Measurements from ENCODE around the gene MECP2. TPM values are rescaled to one million over a fixed set of nuclear protein-coding genes. Genes with fewer than 3 reads are reported as not detected.

Gene MECP2
- total RNA-seq, 2 experiments from 2014 or later = 31.2 to 48.6 TPM

DNA sequence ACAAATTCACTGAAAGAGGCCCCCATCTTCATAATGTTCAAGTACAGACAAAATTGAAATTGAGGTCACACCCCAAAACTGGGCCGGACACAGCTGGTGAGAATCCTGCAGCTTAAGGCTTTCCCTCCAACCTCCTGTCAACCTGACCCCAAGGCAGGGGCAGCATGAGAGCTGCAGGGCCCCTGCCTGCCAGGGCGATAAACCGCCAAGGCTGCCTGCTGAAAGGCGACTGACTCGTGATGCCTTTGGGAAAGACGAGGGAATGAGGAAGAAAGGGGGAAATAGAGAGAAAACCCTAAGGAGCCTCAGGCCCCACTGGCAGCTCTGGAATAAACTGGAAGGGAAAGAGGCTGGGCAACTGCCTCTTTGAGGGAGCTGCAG is 70.5 kb downstream of the MECP2 start:
- BruUV-seq (replicated peaks) = no TSS peak
- Histone ChIP-seq H3K27ac (ENCODE audit: low read depth, low read length, poor library complexity, severe bottlenecking) (no peak overlapping the region), H3K9me3 (ENCODE audit: low read length) (no peaks in the 10 kb centered on the region), H3K79me2 (ENCODE audit: insufficient read depth, low read depth, low read length) (no peaks in the 10 kb centered on the region), H3K36me3 (ENCODE audit: insufficient read depth, low read length) (peaks cover 21% of the 10 kb centered on the region), H3K4me3 (ENCODE audit: low read depth, low read length, poor library complexity, severe bottlenecking) (no peak overlapping the region), H3K9me2 (ENCODE audit: insufficient read depth, low read length) (no peaks in the 10 kb centered on the region), H3K4me2 (ENCODE audit: low read length) (no peak overlapping the region), H2AFZ (ENCODE audit: low read length) (no peak overlapping the region), H4K20me1 (ENCODE audit: insufficient read depth, low read length) (no peaks in the 10 kb centered on the region), H3K4me1 (ENCODE audit: insufficient read depth, low read length, poor library complexity, severe bottlenecking) (peaks cover 8% of the 10 kb centered on the region)
- ChIA-PET CTCF (ENCODE audit: unreplicated experiment) (no interaction called here), POLR2A (interaction anchor here (1.2 kb wide), 1 partner anchor 15 kb away, joined by 3 read pairs; no protein-coding TSS in a partner anchor)
- no peak for TF ChIP-seq EZH2phosphoT487 (IDR thresholded peaks at IDR 0.05; ENCODE audit: borderline replicate concordance, low read depth, low read length)
- TF ChIP-seq, protein P1, sequence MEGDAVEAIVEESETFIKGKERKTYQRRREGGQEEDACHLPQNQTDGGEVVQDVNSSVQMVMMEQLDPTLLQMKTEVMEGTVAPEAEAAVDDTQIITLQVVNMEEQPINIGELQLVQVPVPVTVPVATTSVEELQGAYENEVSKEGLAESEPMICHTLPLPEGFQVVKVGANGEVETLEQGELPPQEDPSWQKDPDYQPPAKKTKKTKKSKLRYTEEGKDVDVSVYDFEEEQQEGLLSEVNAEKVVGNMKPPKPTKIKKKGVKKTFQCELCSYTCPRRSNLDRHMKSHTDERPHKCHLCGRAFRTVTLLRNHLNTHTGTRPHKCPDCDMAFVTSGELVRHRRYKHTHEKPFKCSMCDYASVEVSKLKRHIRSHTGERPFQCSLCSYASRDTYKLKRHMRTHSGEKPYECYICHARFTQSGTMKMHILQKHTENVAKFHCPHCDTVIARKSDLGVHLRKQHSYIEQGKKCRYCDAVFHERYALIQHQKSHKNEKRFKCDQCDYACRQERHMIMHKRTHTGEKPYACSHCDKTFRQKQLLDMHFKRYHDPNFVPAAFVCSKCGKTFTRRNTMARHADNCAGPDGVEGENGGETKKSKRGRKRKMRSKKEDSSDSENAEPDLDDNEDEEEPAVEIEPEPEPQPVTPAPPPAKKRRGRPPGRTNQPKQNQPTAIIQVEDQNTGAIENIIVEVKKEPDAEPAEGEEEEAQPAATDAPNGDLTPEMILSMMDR (conservative IDR thresholded peaks at IDR 0.05; ENCODE audit: low read length) = no peak
- no peak for DNase-seq (ENCODE audit: low spot score)
- intact Hi-C loops (cut with micrococcal nuclease; ENCODE audit: unreplicated experiment) = no loop called here

DNA sequence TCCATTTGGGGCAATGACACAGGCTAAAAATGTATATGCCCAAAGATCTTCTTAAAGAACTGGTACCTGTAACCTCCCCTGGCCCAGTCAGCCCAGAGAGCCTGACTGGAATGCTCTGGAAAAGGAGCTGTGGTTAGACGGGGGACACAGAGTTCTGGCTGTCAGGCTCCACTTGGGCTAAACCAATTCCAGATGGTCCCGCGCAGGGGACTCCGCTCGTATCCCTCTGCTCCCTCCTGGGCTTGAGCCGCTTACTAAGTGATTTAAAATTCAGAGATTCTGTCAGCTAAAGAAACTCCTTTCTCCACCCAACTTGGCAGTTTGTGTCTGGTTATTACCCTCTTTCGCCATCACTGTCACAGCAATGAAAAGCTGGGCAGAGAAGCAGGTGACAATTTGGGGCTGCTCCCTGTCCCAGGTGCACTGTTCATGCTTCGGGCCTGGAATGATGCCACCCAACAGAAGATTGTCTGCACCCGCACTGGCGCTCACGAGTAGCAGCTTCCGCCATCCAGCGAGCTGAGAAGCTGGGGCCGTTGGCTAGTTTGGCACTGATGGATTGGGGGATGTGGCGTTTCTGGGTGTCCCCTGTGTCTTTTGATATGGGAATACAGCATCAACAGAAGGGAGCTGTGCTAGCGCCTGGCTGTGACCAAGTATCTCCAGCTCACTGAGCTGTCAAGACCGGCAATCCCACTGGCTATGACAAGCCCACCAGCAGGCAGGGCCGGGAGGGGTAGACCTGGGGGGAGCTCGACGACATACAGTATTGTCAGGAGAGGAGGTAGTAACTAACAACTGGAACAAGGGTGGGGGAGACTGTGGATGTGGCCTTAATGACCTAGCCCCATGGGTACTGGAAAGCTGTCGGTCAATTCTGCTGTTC is 71.1 kb downstream of the MECP2 start:
- ChIA-PET POLR2A (interaction anchor here (0.5 to 0.6 kb wide), 2 partner anchors 456 to 470 kb away, joined by 3 to 7 read pairs; no protein-coding TSS in a partner anchor), CTCF (ENCODE audit: unreplicated experiment) (no interaction called here)
- no peak for TF ChIP-seq EZH2phosphoT487 (IDR thresholded peaks at IDR 0.05; ENCODE audit: borderline replicate concordance, low read depth, low read length)
- TF ChIP-seq, protein P1 (conservative IDR thresholded peaks at IDR 0.05; ENCODE audit: low read length) = no peak
- H2AFZ ChIP-seq (ENCODE audit: low read length) = no peak overlapping the region
- H3K36me3 ChIP-seq (ENCODE audit: insufficient read depth, low read length) = peaks cover 14% of the 10 kb centered on the region
- H3K79me2 ChIP-seq (ENCODE audit: insufficient read depth, low read depth, low read length) = no peaks in the 10 kb centered on the region
- H3K27ac ChIP-seq (ENCODE audit: low read depth, low read length, poor library complexity, severe bottlenecking) = no peak overlapping the region
- BruUV-seq (replicated peaks) = no TSS peak
- intact Hi-C loops (cut with micrococcal nuclease; ENCODE audit: unreplicated experiment) = no loop called here
- H3K4me2 ChIP-seq (ENCODE audit: low read length) = no peak overlapping the region
- no peaks in the 10 kb centered on the region for H4K20me1 ChIP-seq (ENCODE audit: insufficient read depth, low read length)
- no peak overlapping the region for H3K4me3 ChIP-seq (ENCODE audit: low read depth, low read length, poor library complexity, severe bottlenecking)
- H3K9me3 ChIP-seq (ENCODE audit: low read length) = no peaks in the 10 kb centered on the region
- peaks cover 12% of the 10 kb centered on the region for H3K4me1 ChIP-seq (ENCODE audit: insufficient read depth, low read length, poor library complexity, severe bottlenecking)
- DNase-seq (ENCODE audit: low spot score) = no peak
- no peaks in the 10 kb centered on the region for H3K9me2 ChIP-seq (ENCODE audit: insufficient read depth, low read length)

DNA sequence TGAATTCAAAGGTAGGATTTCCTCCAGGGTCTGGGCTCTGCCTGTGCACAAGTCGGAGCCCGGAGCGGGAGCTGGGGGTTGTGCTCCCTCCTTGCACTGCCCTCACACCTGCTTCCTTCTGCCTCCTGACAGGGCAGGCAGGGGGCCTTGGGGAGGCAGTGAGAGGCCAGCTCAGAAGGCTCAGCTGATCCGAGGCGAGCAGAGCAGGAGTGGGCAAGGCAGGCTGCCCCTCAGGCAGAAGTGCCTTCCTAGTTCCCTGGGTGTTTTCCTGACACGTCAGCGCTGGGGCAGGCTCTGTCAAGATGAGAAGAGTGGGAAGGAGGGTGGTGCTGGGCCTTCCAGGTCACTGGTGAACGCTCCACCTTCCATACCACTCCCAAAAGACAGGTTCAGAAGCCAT is 72.3 kb downstream of the MECP2 start:
- no peak overlapping the region for H3K27ac ChIP-seq (ENCODE audit: low read depth, low read length, poor library complexity, severe bottlenecking)
- peaks cover 7% of the 10 kb centered on the region; the same call in 1 of the 2 replicates for H3K36me3 ChIP-seq (ENCODE audit: insufficient read depth, low read length)
- intact Hi-C loops (cut with micrococcal nuclease; ENCODE audit: unreplicated experiment) = no loop called here
- CTCF ChIA-PET (ENCODE audit: unreplicated experiment) = no interaction called here
- no peak overlapping the region for H3K4me2 ChIP-seq (ENCODE audit: low read length)
- H2AFZ ChIP-seq (ENCODE audit: low read length) = no peak overlapping the region
- POLR2A ChIA-PET = no interaction called here
- H3K4me1 ChIP-seq (ENCODE audit: insufficient read depth, low read length, poor library complexity, severe bottlenecking) = peaks cover 22% of the 10 kb centered on the region
- peaks cover 6% of the 10 kb centered on the region; the same call in 1 of the 2 replicates for H3K79me2 ChIP-seq (ENCODE audit: insufficient read depth, low read depth, low read length)
- no TSS peak for BruUV-seq (replicated peaks)
- TF ChIP-seq, protein P1 (conservative IDR thresholded peaks at IDR 0.05; ENCODE audit: low read length) = no peak
- no peak for TF ChIP-seq EZH2phosphoT487 (IDR thresholded peaks at IDR 0.05; ENCODE audit: borderline replicate concordance, low read depth, low read length)
- DNase-seq (ENCODE audit: low spot score) = no peak
- no peaks in the 10 kb centered on the region for H4K20me1 ChIP-seq (ENCODE audit: insufficient read depth, low read length)
- no peaks in the 10 kb centered on the region for H3K9me3 ChIP-seq (ENCODE audit: low read length)
- no peak overlapping the region for H3K4me3 ChIP-seq (ENCODE audit: low read depth, low read length, poor library complexity, severe bottlenecking)
- no peaks in the 10 kb centered on the region; the same call in 1 of the 2 replicates for H3K9me2 ChIP-seq (ENCODE audit: insufficient read depth, low read length)
